ENCODE data around the gene OGG1.

OGG1 gene

DNA sequence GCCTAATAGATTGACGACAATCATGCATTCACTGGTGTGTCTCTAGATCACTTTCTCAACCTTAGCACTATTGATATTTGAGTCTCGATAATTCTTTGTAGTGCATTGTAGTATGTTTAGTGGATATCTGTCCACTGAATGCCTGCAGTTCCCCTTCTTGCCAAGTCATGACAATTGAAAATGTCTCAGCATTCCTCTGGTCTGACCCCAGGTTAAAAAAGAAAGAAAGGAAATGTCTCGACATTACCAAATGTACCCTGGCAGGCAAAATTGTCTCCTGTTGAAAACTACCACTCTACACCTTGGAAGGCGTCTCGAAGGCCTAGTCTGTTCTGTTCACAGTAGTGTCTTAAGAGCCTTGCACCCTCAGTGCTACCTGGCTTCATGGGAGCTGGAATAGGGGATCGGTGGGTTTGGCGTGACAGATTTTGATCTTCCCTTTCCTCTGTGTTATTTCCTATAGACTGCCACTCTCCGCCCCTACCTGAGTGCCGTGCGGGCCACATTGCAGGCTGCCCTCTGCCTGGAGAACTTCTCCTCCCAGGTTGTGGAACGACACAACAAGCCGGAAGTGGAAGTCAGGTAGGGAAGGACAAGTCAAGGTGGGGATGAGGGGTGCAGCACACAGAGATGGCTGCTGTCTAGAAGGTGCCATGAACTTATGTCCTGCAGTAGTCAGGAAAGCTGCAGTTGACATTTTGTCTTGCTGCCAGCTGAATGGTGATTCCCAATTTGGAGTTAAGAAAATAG is 47.6 kb downstream of the OGG1 start:
- TF ChIP-seq FOXP2 (optimal IDR thresholded peaks at IDR 0.05; ENCODE audit: borderline replicate concordance, extremely low read depth, extremely low read length, insufficient read depth) (no peak), TAF1 (IDR thresholded peaks at IDR 0.05; ENCODE audit: borderline replicate concordance, insufficient read depth, low read length) (no peak)

DNA sequence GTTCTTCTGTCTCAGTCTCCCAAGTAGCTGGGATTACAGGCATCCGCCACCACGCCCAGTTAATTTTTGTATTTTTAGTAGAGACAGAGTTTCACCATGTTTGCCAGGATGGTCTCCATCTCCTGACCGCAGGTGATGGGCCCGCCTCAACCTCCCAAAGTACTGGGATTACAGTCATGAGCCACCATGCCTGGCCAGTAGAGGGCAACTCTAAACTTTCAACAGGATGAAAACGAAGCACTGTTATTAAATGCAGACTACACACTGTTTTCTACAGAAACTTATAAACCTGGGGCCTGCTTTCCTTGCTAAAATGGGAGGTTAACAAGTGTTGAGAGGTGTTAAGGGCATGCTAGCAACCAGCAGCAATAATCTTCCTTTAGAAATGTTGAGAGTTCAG is 50.8 kb downstream of the OGG1 start:
- TF ChIP-seq POLR2AphosphoS5 (IDR thresholded peaks at IDR 0.05; ENCODE audit: low read depth, low read length) = no peak
- TF ChIP-seq TAF1 (IDR thresholded peaks at IDR 0.05; ENCODE audit: borderline replicate concordance, insufficient read depth, low read length) = no peak
- no peak for TF ChIP-seq SIN3A (IDR thresholded peaks at IDR 0.05; ENCODE audit: borderline replicate concordance, insufficient read depth, low read length)
- TF ChIP-seq, protein P1, sequence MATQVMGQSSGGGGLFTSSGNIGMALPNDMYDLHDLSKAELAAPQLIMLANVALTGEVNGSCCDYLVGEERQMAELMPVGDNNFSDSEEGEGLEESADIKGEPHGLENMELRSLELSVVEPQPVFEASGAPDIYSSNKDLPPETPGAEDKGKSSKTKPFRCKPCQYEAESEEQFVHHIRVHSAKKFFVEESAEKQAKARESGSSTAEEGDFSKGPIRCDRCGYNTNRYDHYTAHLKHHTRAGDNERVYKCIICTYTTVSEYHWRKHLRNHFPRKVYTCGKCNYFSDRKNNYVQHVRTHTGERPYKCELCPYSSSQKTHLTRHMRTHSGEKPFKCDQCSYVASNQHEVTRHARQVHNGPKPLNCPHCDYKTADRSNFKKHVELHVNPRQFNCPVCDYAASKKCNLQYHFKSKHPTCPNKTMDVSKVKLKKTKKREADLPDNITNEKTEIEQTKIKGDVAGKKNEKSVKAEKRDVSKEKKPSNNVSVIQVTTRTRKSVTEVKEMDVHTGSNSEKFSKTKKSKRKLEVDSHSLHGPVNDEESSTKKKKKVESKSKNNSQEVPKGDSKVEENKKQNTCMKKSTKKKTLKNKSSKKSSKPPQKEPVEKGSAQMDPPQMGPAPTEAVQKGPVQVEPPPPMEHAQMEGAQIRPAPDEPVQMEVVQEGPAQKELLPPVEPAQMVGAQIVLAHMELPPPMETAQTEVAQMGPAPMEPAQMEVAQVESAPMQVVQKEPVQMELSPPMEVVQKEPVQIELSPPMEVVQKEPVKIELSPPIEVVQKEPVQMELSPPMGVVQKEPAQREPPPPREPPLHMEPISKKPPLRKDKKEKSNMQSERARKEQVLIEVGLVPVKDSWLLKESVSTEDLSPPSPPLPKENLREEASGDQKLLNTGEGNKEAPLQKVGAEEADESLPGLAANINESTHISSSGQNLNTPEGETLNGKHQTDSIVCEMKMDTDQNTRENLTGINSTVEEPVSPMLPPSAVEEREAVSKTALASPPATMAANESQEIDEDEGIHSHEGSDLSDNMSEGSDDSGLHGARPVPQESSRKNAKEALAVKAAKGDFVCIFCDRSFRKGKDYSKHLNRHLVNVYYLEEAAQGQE (IDR thresholded peaks at IDR 0.05; ENCODE audit: insufficient read depth in 1 of 2, low read depth in 2 of 2, low read length in 2 of 2) = no peak
- no peak for TF ChIP-seq FOXP2 (optimal IDR thresholded peaks at IDR 0.05; ENCODE audit: borderline replicate concordance, extremely low read depth, extremely low read length, insufficient read depth)

- TF ChIP-seq, protein P1 (IDR thresholded peaks at IDR 0.05; ENCODE audit: insufficient read depth in 1 of 2, low read depth in 2 of 2, low read length in 2 of 2) = no peak
- no peak for TF ChIP-seq SIN3A (IDR thresholded peaks at IDR 0.05; ENCODE audit: borderline replicate concordance, insufficient read depth, low read length)
- TF ChIP-seq TAF1 (IDR thresholded peaks at IDR 0.05; ENCODE audit: borderline replicate concordance, insufficient read depth, low read length) = no peak
- no peak for TF ChIP-seq POLR2AphosphoS5 (IDR thresholded peaks at IDR 0.05; ENCODE audit: low read depth, low read length)
- no peak for TF ChIP-seq FOXP2 (optimal IDR thresholded peaks at IDR 0.05; ENCODE audit: borderline replicate concordance, extremely low read depth, extremely low read length, insufficient read depth)
These were observed 53.7 kb downstream of the OGG1 start for GRCh38 chr3:9803494-9803893.

- TF ChIP-seq SIN3A (IDR thresholded peaks at IDR 0.05; ENCODE audit: borderline replicate concordance, insufficient read depth, low read length) = no peak
- TF ChIP-seq FOXP2 (optimal IDR thresholded peaks at IDR 0.05; ENCODE audit: borderline replicate concordance, extremely low read depth, extremely low read length, insufficient read depth) = no peak
- TF ChIP-seq POLR2AphosphoS5 (IDR thresholded peaks at IDR 0.05; ENCODE audit: low read depth, low read length) = no peak
- TF ChIP-seq, protein P1 (IDR thresholded peaks at IDR 0.05; ENCODE audit: insufficient read depth in 1 of 2, low read depth in 2 of 2, low read length in 2 of 2) = no peak
- no peak for TF ChIP-seq TAF1 (IDR thresholded peaks at IDR 0.05; ENCODE audit: borderline replicate concordance, insufficient read depth, low read length)
These were observed 55.2 kb downstream of the OGG1 start for GRCh38 chr3:9804996-9805395.

- TF ChIP-seq FOXP2 (optimal IDR thresholded peaks at IDR 0.05; ENCODE audit: borderline replicate concordance, extremely low read depth, extremely low read length, insufficient read depth) = no peak
- no peak for TF ChIP-seq TAF1 (IDR thresholded peaks at IDR 0.05; ENCODE audit: borderline replicate concordance, insufficient read depth, low read length)
- TF ChIP-seq, protein P1 (IDR thresholded peaks at IDR 0.05; ENCODE audit: insufficient read depth in 1 of 2, low read depth in 2 of 2, low read length in 2 of 2) = no peak
- no peak for TF ChIP-seq POLR2AphosphoS5 (IDR thresholded peaks at IDR 0.05; ENCODE audit: low read depth, low read length)
- TF ChIP-seq SIN3A (IDR thresholded peaks at IDR 0.05; ENCODE audit: borderline replicate concordance, insufficient read depth, low read length) = no peak
These were observed 56.4 kb downstream of the OGG1 start for GRCh38 chr3:9806137-9806536.
